ENCODE results near the gene TBC1D24.
A peak's percentile ranks its signal among the peaks of the same experiment; 100 is the strongest.

Gene TBC1D24

GRCh38 chr16:2507052-2507659, 32.2 kb downstream of the TBC1D24 start:
- H3K4me1 ChIP-seq (ENCODE audit: control insufficient read depth, insufficient read depth, low read length), result peaks cover 31% of the 10 kb centered on the region
- no peak for DNase-seq (ENCODE audit: low read depth)
- no peaks in the 10 kb centered on the region for H3K36me3 ChIP-seq (ENCODE audit: control insufficient read depth, insufficient read depth, low read length, severe bottlenecking)
- H3K9me3 ChIP-seq (ENCODE audit: control insufficient read depth, low read length), result no peaks in the 10 kb centered on the region
- no peak overlapping the region for H3K4me3 ChIP-seq (ENCODE audit: low read length)
- H3K27me3 ChIP-seq (replicated peaks; ENCODE audit: control insufficient read depth, insufficient read depth, low read length), result no peaks in the 10 kb centered on the region
- no peak overlapping the region for H3K9ac ChIP-seq (ENCODE audit: low read length)

- H3K9me3 ChIP-seq (ENCODE audit: control insufficient read depth, low read length), result no peaks in the 10 kb centered on the region
- H3K27me3 ChIP-seq (replicated peaks; ENCODE audit: control insufficient read depth, insufficient read depth, low read length), result no peaks in the 10 kb centered on the region
- no peak overlapping the region for H3K9ac ChIP-seq (ENCODE audit: low read length)
- H3K4me1 ChIP-seq (ENCODE audit: control insufficient read depth, insufficient read depth, low read length), result peaks cover 26% of the 10 kb centered on the region
- H3K36me3 ChIP-seq (ENCODE audit: control insufficient read depth, insufficient read depth, low read length, severe bottlenecking), result no peaks in the 10 kb centered on the region
- H3K4me3 ChIP-seq (ENCODE audit: low read length), result no peak overlapping the region
- DNase-seq (ENCODE audit: low read depth), result no peak
These were observed 32.7 kb downstream of the TBC1D24 start for GRCh38 chr16:2507665-2508064.

- DNase-seq (ENCODE audit: low read depth), result no peak
These were observed 33.9 kb downstream of the TBC1D24 start for GRCh38 chr16:2508722-2509400.

GRCh38 chr16:2511128-2511800, 36.3 kb downstream of the TBC1D24 start:
- peak; percentile 67 for DNase-seq (ENCODE audit: low read depth)
- H3K4me1 ChIP-seq (ENCODE audit: control insufficient read depth, insufficient read depth, low read length), result peaks cover 31% of the 10 kb centered on the region
- H3K36me3 ChIP-seq (ENCODE audit: control insufficient read depth, insufficient read depth, low read length, severe bottlenecking), result no peaks in the 10 kb centered on the region
- H3K9me3 ChIP-seq (ENCODE audit: control insufficient read depth, low read length), result no peaks in the 10 kb centered on the region
- no peaks in the 10 kb centered on the region for H3K27me3 ChIP-seq (replicated peaks; ENCODE audit: control insufficient read depth, insufficient read depth, low read length)
- H3K9ac ChIP-seq (ENCODE audit: low read length), result peak overlapping the region; percentile 66
- H3K4me3 ChIP-seq (ENCODE audit: low read length), result peak overlapping the region; percentile 52

More at GRCh38 chr16:2508722-2509400, 33.9 kb downstream of the TBC1D24 start:
- Histone ChIP-seq H3K9me3 (ENCODE audit: control insufficient read depth, low read length) (no peaks in the 10 kb centered on the region), H3K9ac (ENCODE audit: low read length) (no peak overlapping the region), H3K36me3 (ENCODE audit: control insufficient read depth, insufficient read depth, low read length, severe bottlenecking) (no peaks in the 10 kb centered on the region), H3K27me3 (replicated peaks; ENCODE audit: control insufficient read depth, insufficient read depth, low read length) (no peaks in the 10 kb centered on the region), H3K4me3 (ENCODE audit: low read length) (no peak overlapping the region), H3K4me1 (ENCODE audit: control insufficient read depth, insufficient read depth, low read length) (peaks cover 19% of the 10 kb centered on the region)

- no peak for DNase-seq (ENCODE audit: low read depth)
- peaks cover 39% of the 10 kb centered on the region for H3K4me1 ChIP-seq (ENCODE audit: control insufficient read depth, insufficient read depth, low read length)
- H3K9me3 ChIP-seq (ENCODE audit: control insufficient read depth, low read length), result no peaks in the 10 kb centered on the region
- no peaks in the 10 kb centered on the region for H3K36me3 ChIP-seq (ENCODE audit: control insufficient read depth, insufficient read depth, low read length, severe bottlenecking)
- no peak overlapping the region for H3K9ac ChIP-seq (ENCODE audit: low read length)
- H3K27me3 ChIP-seq (replicated peaks; ENCODE audit: control insufficient read depth, insufficient read depth, low read length), result no peaks in the 10 kb centered on the region
- no peak overlapping the region for H3K4me3 ChIP-seq (ENCODE audit: low read length)
These were observed 37.2 kb downstream of the TBC1D24 start for GRCh38 chr16:2511996-2512734.

- peaks cover 42% of the 10 kb centered on the region for H3K4me1 ChIP-seq (ENCODE audit: control insufficient read depth, insufficient read depth, low read length)
- no peaks in the 10 kb centered on the region for H3K27me3 ChIP-seq (replicated peaks; ENCODE audit: control insufficient read depth, insufficient read depth, low read length)
- no peak overlapping the region for H3K9ac ChIP-seq (ENCODE audit: low read length)
- no peak for DNase-seq (ENCODE audit: low read depth)
- H3K36me3 ChIP-seq (ENCODE audit: control insufficient read depth, insufficient read depth, low read length, severe bottlenecking), result no peaks in the 10 kb centered on the region
- H3K4me3 ChIP-seq (ENCODE audit: low read length), result peak overlapping the region; percentile 86
- no peaks in the 10 kb centered on the region for H3K9me3 ChIP-seq (ENCODE audit: control insufficient read depth, low read length)
These were observed 37.9 kb downstream of the TBC1D24 start for GRCh38 chr16:2512735-2513404.

GRCh38 chr16:2513405-2514332, 38.7 kb downstream of the TBC1D24 start, which contains the start of gene ATP6V0C:
TSS of gene ATP6V0C (plus strand) at chr16:2513952. CDS start at chr16:2514104, 152 bp downstream.
- peaks cover 46% of the 10 kb centered on the region for H3K4me1 ChIP-seq (ENCODE audit: control insufficient read depth, insufficient read depth, low read length)
- no peaks in the 10 kb centered on the region for H3K36me3 ChIP-seq (ENCODE audit: control insufficient read depth, insufficient read depth, low read length, severe bottlenecking)
- H3K9ac ChIP-seq (ENCODE audit: low read length), result peak within 1 kb of the TSS; percentile 93
- no peaks in the 10 kb centered on the region for H3K9me3 ChIP-seq (ENCODE audit: control insufficient read depth, low read length)
- no peaks in the 10 kb centered on the region for H3K27me3 ChIP-seq (replicated peaks; ENCODE audit: control insufficient read depth, insufficient read depth, low read length)
- peak; percentile 95 for DNase-seq (ENCODE audit: low read depth)
- H3K4me3 ChIP-seq (ENCODE audit: low read length), result peak within 1 kb of the TSS; percentile 86

GRCh38 chr16:2514333-2515179, 39.6 kb downstream of the TBC1D24 start:
- Histone ChIP-seq H3K9ac (ENCODE audit: low read length) (peak overlapping the region; percentile 93), H3K36me3 (ENCODE audit: control insufficient read depth, insufficient read depth, low read length, severe bottlenecking) (peaks cover 2% of the 10 kb centered on the region), H3K4me3 (ENCODE audit: low read length) (peak overlapping the region; percentile 86), H3K9me3 (ENCODE audit: control insufficient read depth, low read length) (no peaks in the 10 kb centered on the region), H3K4me1 (ENCODE audit: control insufficient read depth, insufficient read depth, low read length) (peaks cover 55% of the 10 kb centered on the region), H3K27me3 (replicated peaks; ENCODE audit: control insufficient read depth, insufficient read depth, low read length) (no peaks in the 10 kb centered on the region)
- DNase-seq (ENCODE audit: low read depth), result peak; percentile 43

GRCh38 chr16:2515180-2515851, 40.4 kb downstream of the TBC1D24 start:
- DNase-seq (ENCODE audit: low read depth), result peak; percentile 36
- H3K27me3 ChIP-seq (replicated peaks; ENCODE audit: control insufficient read depth, insufficient read depth, low read length), result no peaks in the 10 kb centered on the region
- H3K9ac ChIP-seq (ENCODE audit: low read length), result peak overlapping the region; percentile 93
- H3K9me3 ChIP-seq (ENCODE audit: control insufficient read depth, low read length), result no peaks in the 10 kb centered on the region
- peaks cover 56% of the 10 kb centered on the region for H3K4me1 ChIP-seq (ENCODE audit: control insufficient read depth, insufficient read depth, low read length)
- peak overlapping the region; percentile 86 for H3K4me3 ChIP-seq (ENCODE audit: low read length)
- H3K36me3 ChIP-seq (ENCODE audit: control insufficient read depth, insufficient read depth, low read length, severe bottlenecking), result peaks cover 3% of the 10 kb centered on the region
